GM12801 (cell line): Measurements from ENCODE around the gene ATP8B1.

ENCODE experiments used
- CTCF ChIP-seq: IDR thresholded peaks from one replicate; pipeline ENCODE4 v1.5.1; 2011; ENCODE audit warnings: control low read depth; ENCODE audit not compliant: insufficient read length; ENCODE audit errors: extremely low read depth

ATP8B1 gene

GRCh38 chr18:57839942-57840381 is 36.8 kb upstream of the ATP8B1 start:
- TF ChIP-seq CTCF, result no peak

GRCh38 chr18:57837917-57838548 is 34.9 kb upstream of the ATP8B1 start:
- no peak for TF ChIP-seq CTCF

- TF ChIP-seq CTCF, result no peak
Measured at GRCh38 chr18:57836557-57836956, 33.4 kb upstream of the ATP8B1 start.

GRCh38 chr18:57835904-57836303 is 32.8 kb upstream of the ATP8B1 start:
- TF ChIP-seq CTCF, result no peak

GRCh38 chr18:57834616-57835015 is 31.5 kb upstream of the ATP8B1 start:
- TF ChIP-seq CTCF, result no peak

DNA sequence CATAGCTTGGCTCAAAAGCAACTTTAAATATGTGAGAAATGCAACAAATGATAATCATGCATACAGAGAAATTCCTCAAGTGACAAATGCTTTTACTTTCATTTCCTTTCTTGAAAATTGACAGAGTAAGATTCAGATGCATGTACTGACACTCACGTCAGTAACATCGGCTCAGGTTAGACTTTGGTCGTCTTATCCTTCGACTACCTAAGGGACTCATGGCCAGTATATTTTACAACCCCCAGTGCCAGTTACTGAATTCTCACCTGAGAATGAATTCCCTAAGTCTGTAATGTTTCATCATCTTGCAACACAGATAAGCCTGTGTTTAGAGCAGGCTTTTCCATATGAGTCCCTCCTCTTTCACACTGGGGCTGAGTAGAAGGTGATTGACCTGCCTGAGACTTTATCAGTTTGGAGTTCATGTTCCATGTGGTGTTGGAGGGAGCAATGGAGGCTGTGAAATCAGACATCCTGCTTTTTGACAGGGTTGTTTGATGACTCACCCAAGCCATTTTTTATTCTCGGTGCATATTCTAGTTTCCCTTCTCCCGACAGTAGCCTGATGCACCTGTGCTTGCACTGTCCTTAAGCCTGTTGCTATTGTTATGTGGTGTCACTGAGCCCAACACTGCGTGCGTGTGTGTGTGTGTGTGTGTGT is 30.5 kb upstream of the ATP8B1 start:
- no peak for TF ChIP-seq CTCF

GRCh38 chr18:57832730-57833129 is 29.6 kb upstream of the ATP8B1 start:
- TF ChIP-seq CTCF, result no peak
